Sigmoid colon (tissue), 7 donors: ENCODE measurements around the gene PPDPF. TPM values are rescaled to one million over a fixed set of nuclear protein-coding genes. Genes with fewer than 3 reads are reported as not detected.
A peak's percentile ranks its signal among the peaks of the same experiment; 100 is the strongest.

Source experiments
- DNase-seq: peaks from one replicate; pipeline ENCODE4 v3.0.0-alpha.2; 2019
- H3K27ac ChIP-seq, 4 donors: fragments of 200-600 bp; sonication (generic); one replicate each; pipeline ENCODE4 v1.5.1; 2016 to 2019; ENCODE audit warnings: mild to moderate bottlenecking in 1 of 4
- H3K27me3 ChIP-seq, 3 donors: fragments of 200-600 bp; sonication (generic); one replicate each; pipeline ENCODE4 v1.5.1; 2019; ENCODE audit warnings: mild to moderate bottlenecking in 1 of 3
- H3K36me3 ChIP-seq, 4 donors: fragments of 200-600 bp; sonication (generic); one replicate each; pipeline ENCODE4 v1.5.1; 2016 to 2019
- H3K4me1 ChIP-seq, 4 donors: fragments of 200-600 bp; sonication (generic); one replicate each; pipeline ENCODE4 v1.5.1; 2017 to 2019
- H3K4me3 ChIP-seq, 4 donors: fragments of 200-600 bp; sonication (generic); one replicate each; pipeline ENCODE4 v1.5.1; 2017 to 2019; ENCODE audit warnings: mild to moderate bottlenecking in 2 of 4, moderate library complexity in 1 of 4
- H3K9me3 ChIP-seq, 4 donors: fragments of 200-600 bp in 3 of 4; sonication (generic) in 3 of 4; one replicate each; pipeline versions ENCODE4 v1.5.1 to v1.6.1; 2013 to 2019
- CTCF ChIP-seq, 4 experiments: fragments of 450-650 bp in 3 of 4; fragments of 200-600 bp in 1 of 4; IDR thresholded peaks; one replicate each; pipeline ENCODE4 v1.5.1; 2016 to 2019; ENCODE audit warnings: antibody characterized with exemption in 4 of 4, mild to moderate bottlenecking in 3 of 4, moderate library complexity in 2 of 4
- EP300 ChIP-seq, 4 donors: sonication (generic); formaldehyde crosslinking; IDR thresholded peaks; one replicate each; pipeline ENCODE4 v1.6.1; 2017; ENCODE audit warnings: antibody characterized with exemption in 4 of 4
- POLR2A ChIP-seq, 2 donors: fragments of 450-650 bp; IDR thresholded peaks; one replicate each; pipeline ENCODE4 v1.6.1; 2016; ENCODE audit warnings: antibody characterized with exemption in 2 of 2, mild to moderate bottlenecking in 2 of 2, moderate library complexity in 2 of 2
- POLR2AphosphoS5 ChIP-seq, 4 donors: sonication (generic); formaldehyde crosslinking; IDR thresholded peaks; one replicate each; pipeline ENCODE4 v1.6.1; 2017; ENCODE audit warnings: antibody characterized with exemption in 4 of 4
- WGBS, 2 donors: extraction: QIAGEN DNeasy Blood & Tissue Kit; methylation state at CpG; one replicate each; pipeline ENCODE4 v1.1.7; 2013; 5-methylcytosine and 5-hydroxymethylcytosine counted together
- intact Hi-C: fragments of 100-400 bp; cut with DNase I; formaldehyde crosslinking; loops from one replicate; pipeline ENCODE4 v1.15.1; 2023
- polyA plus RNA-seq, 3 donors: library from polyadenylated mRNA; stranded (reverse); fragments of 200-250 nt; gene quantifications; one replicate each; pipeline ENCODE4 v1.2.3, GENCODE V29; 2013
- total RNA-seq, 4 donors: library from RNA; depleted of rRNA; stranded (reverse); fragments of >200 nt; gene quantifications; one replicate each; pipeline ENCODE4 v1.1.0, GENCODE V29; 2016
- donor health status: healthy with polysubstance abuse.
- donor health status: Bipolar disorder and iron deficiency.
- donor health status: healthy.

The PPDPF gene
- total and polyA plus RNA-seq, 7 donors = 82.8 to 1,688 (median 244) TPM

GRCh38 chr20:63554361-63555278 is 34.1 kb downstream of the PPDPF start:
- H3K9me3 ChIP-seq = no peaks in the 10 kb centered on the region
- intact Hi-C loops = no loop called here
- DNase-seq = no peak
- peaks cover 10 to 50% (median 34%) of the 10 kb centered on the region in 3 donors for H3K27me3 ChIP-seq
- no peak for TF ChIP-seq POLR2A (IDR thresholded peaks at IDR 0.05)
- H3K4me1 ChIP-seq = peaks cover 0 to 14% (median 11%) of the 10 kb centered on the region in 4 donors
- 60 to 66% methylated on average over 38 of the region's 38 CpGs for WGBS, 2 donors
- H3K27ac ChIP-seq = no peak overlapping the region
- peak overlapping the region in 3 of 4 donors; percentile 45 to 55 (median 47) for H3K4me3 ChIP-seq
- peaks cover 0 to 12% (median 5%) of the 10 kb centered on the region in 4 donors for H3K36me3 ChIP-seq

- 80 to 91% methylated on average over 45 of the region's 45 CpGs for WGBS, 2 donors
- no peak overlapping the region for H3K27ac ChIP-seq
- intact Hi-C loops = no loop called here
These were observed 35.3 kb downstream of the PPDPF start for GRCh38 chr20:63555661-63556381.

GRCh38 chr20:63556873-63557478 is 36.4 kb downstream of the PPDPF start:
- Histone ChIP-seq H3K27ac (no peak overlapping the region), H3K9me3 (no peaks in the 10 kb centered on the region), H3K36me3 (peaks cover 18 to 36% (median 27%) of the 10 kb centered on the region in 4 donors), H3K4me3 (no peak overlapping the region), H3K4me1 (peaks cover 0 to 14% (median 11%) of the 10 kb centered on the region in 4 donors), H3K27me3 (peaks cover 7 to 35% (median 21%) of the 10 kb centered on the region in 3 donors)
- WGBS, 2 donors = 83 to 85% methylated on average over 23 of the region's 23 CpGs
- TF ChIP-seq EP300 (IDR thresholded peaks at IDR 0.05) = no peak
- TF ChIP-seq POLR2A (IDR thresholded peaks at IDR 0.05) = no peak
- TF ChIP-seq POLR2AphosphoS5 (IDR thresholded peaks at IDR 0.05) = no peak
- no peak for TF ChIP-seq CTCF (IDR thresholded peaks at IDR 0.05)
- DNase-seq = no peak
- intact Hi-C loops = no loop called here

More at GRCh38 chr20:63555661-63556381, 35.3 kb downstream of the PPDPF start:
- no peak for TF ChIP-seq POLR2AphosphoS5 (IDR thresholded peaks at IDR 0.05)
- TF ChIP-seq EP300 (IDR thresholded peaks at IDR 0.05) = no peak
- TF ChIP-seq POLR2A (IDR thresholded peaks at IDR 0.05) = no peak
- TF ChIP-seq CTCF (IDR thresholded peaks at IDR 0.05) = no peak
- no peaks in the 10 kb centered on the region for H3K9me3 ChIP-seq
- H3K4me1 ChIP-seq = peaks cover 0 to 14% (median 11%) of the 10 kb centered on the region in 4 donors
- no peak for DNase-seq
- H3K36me3 ChIP-seq = peaks cover 11 to 24% (median 16%) of the 10 kb centered on the region in 4 donors
- H3K27me3 ChIP-seq = peaks cover 10 to 38% (median 24%) of the 10 kb centered on the region in 3 donors
- no peak overlapping the region for H3K4me3 ChIP-seq

GRCh38 chr20:63557481-63557891 is 36.9 kb downstream of the PPDPF start:
- Histone ChIP-seq H3K4me1 (peaks cover 0 to 14% (median 11%) of the 10 kb centered on the region in 4 donors), H3K27me3 (peaks cover 7 to 31% (median 19%) of the 10 kb centered on the region in 3 donors), H3K4me3 (no peak overlapping the region), H3K36me3 (peaks cover 22 to 41% (median 32%) of the 10 kb centered on the region in 4 donors), H3K27ac (no peak overlapping the region), H3K9me3 (no peaks in the 10 kb centered on the region)
- TF ChIP-seq CTCF (IDR thresholded peaks at IDR 0.05) (no peak), EP300 (IDR thresholded peaks at IDR 0.05) (no peak), POLR2AphosphoS5 (IDR thresholded peaks at IDR 0.05) (no peak), POLR2A (IDR thresholded peaks at IDR 0.05) (no peak)
- intact Hi-C loops = no loop called here
- WGBS, 2 donors = 93% methylated on average over 19 of the region's 19 CpGs
- no peak for DNase-seq
